Measurements from ENCODE around the gene GDF11.

The GDF11 gene

DNA sequence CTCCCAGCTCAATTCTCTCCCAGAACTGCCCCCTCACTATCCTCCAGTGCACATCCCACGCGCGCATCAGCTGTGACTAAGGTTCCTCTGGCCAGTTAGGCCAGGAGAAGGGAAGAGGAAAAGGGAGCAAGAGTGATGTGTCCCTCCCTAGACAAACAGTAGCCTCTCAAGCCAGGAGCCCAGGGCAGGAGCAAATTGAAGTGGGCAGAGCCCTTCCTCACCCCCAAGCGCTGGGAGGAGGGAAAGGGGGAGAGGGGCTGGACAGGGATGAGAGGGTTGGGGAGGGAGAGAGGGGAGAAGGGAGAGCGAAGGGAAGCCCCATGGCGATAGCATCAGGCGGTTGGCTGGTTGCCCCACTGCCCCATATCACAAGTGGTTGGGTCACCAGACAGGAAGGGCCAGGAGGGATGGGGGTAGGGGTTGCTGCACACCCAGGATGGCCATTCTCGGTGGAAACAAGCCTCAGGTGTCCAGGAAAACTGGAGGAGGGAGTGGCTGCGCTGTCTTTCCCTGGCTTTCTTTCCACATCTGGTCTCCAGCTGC is 15.2 kb upstream of the GDF11 start:
- Mint-ChIP-seq H3K9me3 (no peaks in the 10 kb centered on the region), H3K4me3 (peak overlapping the region; percentile 84 to 89), H3K27ac (peak overlapping the region; percentile 7 to 85), H3K27me3 (no peaks in the 10 kb centered on the region), H3K4me1 (peaks cover 64% of the 10 kb centered on the region)
- ATAC-seq (no peak), DNase-seq (no peak)

- DNase-seq (no peak), ATAC-seq (peak; percentile 10)
- H3K27ac Mint-ChIP-seq: no peak overlapping the region
- H3K27me3 Mint-ChIP-seq: no peaks in the 10 kb centered on the region
- H3K4me3 Mint-ChIP-seq: peak overlapping the region; percentile 89 to 95
- H3K4me1 Mint-ChIP-seq: peaks cover 65% of the 10 kb centered on the region
- no peaks in the 10 kb centered on the region for H3K9me3 Mint-ChIP-seq
These were observed 14.6 kb upstream of the GDF11 start for GRCh38 chr12:55728186-55728938.

- Mint-ChIP-seq H3K4me3 (peak within 1 kb of the TSS; percentile 89 to 95), H3K27ac (peak within 1 kb of the TSS; percentile 83 to 93), H3K27me3 (no peaks in the 10 kb centered on the region), H3K4me1 (peaks cover 65% of the 10 kb centered on the region), H3K9me3 (no peaks in the 10 kb centered on the region)
- DNase-seq (peak; percentile 76 to 87), ATAC-seq (peak; percentile 83)
These were observed 13.7 kb upstream of the GDF11 start, which contains the start of gene CD63 for GRCh38 chr12:55728939-55729818. CD63 (minus strand) TSS chr12:55729009; CDS start chr12:55728341, 668 bp downstream.

DNA sequence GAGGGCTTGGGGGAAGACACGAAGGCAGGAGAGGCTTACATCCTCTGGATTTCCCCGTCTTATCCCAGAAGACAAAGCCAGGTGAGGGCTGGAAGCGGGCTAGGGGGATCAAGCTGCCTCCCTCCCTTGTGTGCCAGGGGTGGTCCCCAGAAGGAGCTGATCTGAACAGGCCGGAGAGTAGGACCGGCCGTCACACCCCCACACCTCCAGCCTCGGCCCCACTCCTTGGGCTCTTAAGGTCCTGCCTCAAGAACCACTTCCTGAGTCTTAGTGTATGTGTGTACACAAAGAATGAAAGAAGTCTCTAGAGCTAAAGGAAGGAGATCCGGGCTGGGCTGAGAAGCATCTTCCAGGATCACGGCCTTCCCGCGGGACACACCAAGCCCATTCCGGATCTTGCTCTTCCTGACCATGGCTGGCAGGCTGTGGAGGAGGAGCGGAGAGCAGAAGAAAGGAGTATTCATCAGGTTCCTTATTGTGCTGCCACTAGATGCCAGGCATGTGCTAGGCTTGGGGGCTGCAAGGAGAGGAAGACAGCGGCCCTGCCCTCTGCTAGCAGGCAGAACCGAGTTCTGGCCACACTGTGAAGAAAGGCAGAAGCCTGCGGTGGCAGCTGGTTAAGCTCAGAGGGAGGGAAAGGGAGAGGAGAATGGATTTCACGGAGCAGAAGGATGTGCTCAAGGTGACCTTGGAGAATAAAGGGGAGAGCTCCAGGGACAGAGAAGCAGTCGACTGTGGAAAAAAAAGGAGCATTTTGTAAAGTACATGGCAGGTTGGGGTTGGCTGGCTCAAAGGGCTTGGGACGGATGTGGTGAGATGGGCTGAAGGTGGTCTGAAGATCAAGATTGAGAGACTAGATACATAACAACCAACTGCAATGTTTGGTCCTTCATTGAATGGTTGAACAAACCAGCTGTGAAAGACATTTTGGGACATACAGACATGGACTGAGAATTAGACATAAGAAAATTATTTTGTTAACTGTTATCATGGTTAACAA is 12.8 kb upstream of the GDF11 start:
- H3K4me1 Mint-ChIP-seq: peaks cover 56% of the 10 kb centered on the region
- peak overlapping the region; percentile 89 to 95 for H3K4me3 Mint-ChIP-seq
- H3K27ac Mint-ChIP-seq: peak overlapping the region; percentile 75 to 93
- H3K9me3 Mint-ChIP-seq: no peaks in the 10 kb centered on the region
- DNase-seq (peak; percentile 43 to 66), ATAC-seq (peak; percentile 71)
- H3K27me3 Mint-ChIP-seq: no peaks in the 10 kb centered on the region

- Mint-ChIP-seq H3K27me3 (no peaks in the 10 kb centered on the region), H3K27ac (no peak overlapping the region), H3K9me3 (no peaks in the 10 kb centered on the region), H3K4me3 (no peak overlapping the region), H3K4me1 (peaks cover 46% of the 10 kb centered on the region)
- DNase-seq: no peak
- no peak for ATAC-seq
These were observed 10.6 kb upstream of the GDF11 start for GRCh38 chr12:55732288-55732687.

GRCh38 chr12:55733021-55733555 is 9.8 kb upstream of the GDF11 start:
- ATAC-seq (no peak), DNase-seq (no peak)
- peak overlapping the region in 1 of 2 donors; percentile 39 for H3K27ac Mint-ChIP-seq
- peaks cover 46% of the 10 kb centered on the region for H3K4me1 Mint-ChIP-seq
- no peak overlapping the region for H3K4me3 Mint-ChIP-seq
- no peaks in the 10 kb centered on the region for H3K27me3 Mint-ChIP-seq
- H3K9me3 Mint-ChIP-seq: no peaks in the 10 kb centered on the region

GRCh38 chr12:55733858-55734257 is 9.1 kb upstream of the GDF11 start:
- peaks cover 50% of the 10 kb centered on the region for H3K4me1 Mint-ChIP-seq

GRCh38 chr12:55734595-55734994 is 8.3 kb upstream of the GDF11 start:
- H3K27ac Mint-ChIP-seq: no peak overlapping the region
- DNase-seq (no peak), ATAC-seq (no peak)
- no peaks in the 10 kb centered on the region for H3K27me3 Mint-ChIP-seq
- no peak overlapping the region for H3K4me3 Mint-ChIP-seq
- H3K9me3 Mint-ChIP-seq: no peaks in the 10 kb centered on the region
- H3K4me1 Mint-ChIP-seq: peaks cover 48% of the 10 kb centered on the region

More at GRCh38 chr12:55733858-55734257, 9.1 kb upstream of the GDF11 start:
- Mint-ChIP-seq H3K27ac (no peak overlapping the region), H3K27me3 (no peaks in the 10 kb centered on the region), H3K9me3 (no peaks in the 10 kb centered on the region), H3K4me3 (no peak overlapping the region)
- DNase-seq (no peak), ATAC-seq (no peak)

DNA sequence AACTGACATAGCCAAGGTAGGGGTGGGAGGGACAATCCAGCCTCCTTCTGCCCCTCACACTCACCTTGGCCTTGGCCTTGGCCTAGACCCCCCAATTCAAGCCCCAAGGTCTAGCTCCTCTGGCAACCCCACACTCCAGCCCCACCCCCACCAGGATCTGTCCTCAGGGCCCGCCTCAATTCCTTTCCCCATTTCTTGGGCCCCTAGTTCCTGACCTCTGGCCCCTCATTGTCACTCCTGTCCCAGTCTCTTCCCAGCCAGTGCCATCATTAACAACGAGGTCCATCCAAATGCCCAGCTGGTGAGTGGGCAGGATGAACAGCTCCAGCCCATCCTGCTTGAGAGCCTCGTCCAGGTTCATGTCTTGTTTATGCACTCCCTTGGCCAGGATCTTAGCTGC is 6.8 kb upstream of the GDF11 start:
- peaks cover 37% of the 10 kb centered on the region for H3K4me1 Mint-ChIP-seq
- H3K9me3 Mint-ChIP-seq: no peaks in the 10 kb centered on the region
- ATAC-seq (no peak), DNase-seq (no peak)
- no peak overlapping the region for H3K27ac Mint-ChIP-seq
- H3K27me3 Mint-ChIP-seq: no peaks in the 10 kb centered on the region
- H3K4me3 Mint-ChIP-seq: no peak overlapping the region

DNA sequence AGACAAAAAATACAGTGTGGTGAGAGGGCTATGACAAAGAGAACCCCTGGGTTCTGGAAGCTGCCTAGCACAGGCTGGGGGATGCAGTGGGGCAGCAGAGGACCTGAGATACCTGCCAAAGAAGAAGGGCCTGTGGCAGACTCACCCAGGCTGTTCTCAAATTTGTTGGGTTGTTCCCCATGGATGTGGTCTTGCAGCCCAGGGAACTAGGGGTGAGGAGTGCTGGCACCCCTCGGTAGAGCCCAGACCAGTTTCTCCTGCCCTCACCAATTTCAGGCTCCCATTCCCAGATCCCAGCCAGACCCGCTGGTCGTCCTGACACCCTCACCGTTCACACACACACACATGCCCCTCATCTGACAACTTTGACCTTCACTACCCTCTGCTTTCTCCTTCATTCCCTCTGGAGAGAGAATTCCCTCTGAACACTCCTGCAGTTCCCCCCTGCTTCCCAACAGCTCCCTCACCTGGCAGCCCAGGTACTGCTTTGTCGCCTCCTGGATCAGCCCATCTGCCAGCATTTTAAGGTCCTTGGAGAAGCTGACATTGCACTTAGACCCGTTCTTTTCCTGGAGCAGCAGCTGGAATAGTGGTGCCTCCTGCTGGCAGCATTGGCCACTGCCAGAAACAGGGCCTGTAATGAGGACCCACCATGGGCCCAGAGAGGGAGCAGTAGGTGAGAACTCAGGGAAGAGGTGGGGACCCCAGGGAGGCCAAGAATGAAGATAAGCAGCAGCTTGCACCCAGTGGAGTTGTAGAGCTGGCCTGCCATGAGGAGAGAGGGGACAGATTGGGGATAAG is 5.9 kb upstream of the GDF11 start:
- peak overlapping the region; percentile 81 to 85 for H3K4me3 Mint-ChIP-seq

DNA sequence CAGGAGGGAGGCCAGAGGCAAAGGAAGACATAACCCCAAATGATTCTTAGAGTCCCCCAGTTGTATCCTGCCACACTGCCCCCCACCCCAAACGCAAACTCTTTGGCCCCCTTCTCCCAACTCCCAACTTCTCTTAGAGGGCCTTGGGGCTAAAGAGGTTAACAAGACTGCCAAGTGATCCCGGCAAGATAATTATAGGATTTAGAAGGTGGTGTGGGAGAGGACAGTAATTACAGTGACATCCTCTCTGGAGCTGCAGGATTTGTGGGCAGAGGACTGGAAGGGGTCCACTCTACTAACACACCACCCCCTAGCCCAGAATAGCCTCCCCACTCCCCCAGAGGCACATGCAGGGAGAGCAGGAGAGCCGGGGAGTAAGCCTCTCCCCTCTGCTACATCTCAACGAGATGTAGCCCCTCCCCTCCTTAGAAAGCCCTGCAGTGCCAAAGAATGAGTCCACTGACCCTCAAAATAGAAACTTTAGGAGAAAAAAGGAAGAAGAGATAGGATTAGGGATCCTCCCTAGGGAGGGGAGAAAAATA is 5.3 kb upstream of the GDF11 start:
- H3K4me3 Mint-ChIP-seq: peak overlapping the region; percentile 81 to 85
- ATAC-seq: peak; percentile 56
- DNase-seq: no peak

More for the DNA sequence above, 5.9 kb upstream of the GDF11 start:
- H3K9me3 Mint-ChIP-seq: no peaks in the 10 kb centered on the region
- peak; percentile 58 for ATAC-seq
- H3K27ac Mint-ChIP-seq: peak overlapping the region in 1 of 2 donors; percentile 54
- no peaks in the 10 kb centered on the region for H3K27me3 Mint-ChIP-seq
- peaks cover 43% of the 10 kb centered on the region for H3K4me1 Mint-ChIP-seq
- DNase-seq: peak; percentile 55 to 71

DNA sequence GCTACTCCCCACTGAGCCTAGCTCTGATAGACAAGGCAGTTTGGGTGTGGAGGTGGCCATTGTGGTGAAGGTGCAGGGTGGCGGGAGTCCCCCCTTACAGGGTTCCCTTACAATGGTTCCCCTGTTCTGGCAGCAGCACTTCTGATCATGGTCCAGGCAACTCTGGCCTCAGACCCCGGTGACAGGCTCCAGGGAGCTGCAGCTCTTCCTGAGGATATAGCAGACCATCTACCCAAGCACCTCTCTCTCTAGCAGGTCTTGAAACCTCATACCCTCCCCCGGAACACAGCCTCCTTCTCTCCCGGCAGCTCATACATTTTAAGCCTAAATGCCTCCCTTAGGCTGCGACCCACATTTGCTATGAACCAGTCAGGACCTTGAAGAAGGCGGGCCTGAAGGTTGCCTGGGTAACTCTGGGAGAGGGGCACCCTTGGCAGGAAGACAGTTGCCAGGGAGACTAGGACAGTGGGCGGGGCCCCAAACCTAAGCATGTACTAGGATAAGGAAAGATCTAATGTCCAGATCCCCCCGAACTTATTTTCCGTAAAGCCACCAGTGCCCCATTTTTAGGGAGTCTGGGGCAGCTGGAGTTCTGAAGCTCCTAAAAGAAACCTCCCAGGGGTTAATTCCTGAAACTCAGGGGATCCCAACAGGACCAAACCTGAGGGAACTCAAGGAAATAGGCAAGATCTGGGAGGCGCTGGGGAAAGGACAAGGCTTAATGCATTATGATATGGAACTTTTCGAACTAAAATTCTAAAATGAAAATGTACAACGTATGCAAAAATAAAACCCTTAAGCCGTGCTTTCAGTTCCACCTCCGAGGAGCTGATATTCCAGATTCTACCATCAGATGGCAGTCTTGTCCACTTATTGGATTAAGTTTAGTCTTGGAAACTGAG is 4.5 kb upstream of the GDF11 start:
- DNase-seq (peak; percentile 79 to 84), ATAC-seq (peak; percentile 90)
- peak overlapping the region; percentile 81 to 85 for H3K4me3 Mint-ChIP-seq
- no peaks in the 10 kb centered on the region for H3K9me3 Mint-ChIP-seq
- no peaks in the 10 kb centered on the region for H3K27me3 Mint-ChIP-seq
- peak overlapping the region; percentile 23 to 56 for H3K27ac Mint-ChIP-seq
- peaks cover 44% of the 10 kb centered on the region for H3K4me1 Mint-ChIP-seq

More for the DNA sequence above, 5.3 kb upstream of the GDF11 start:
- no peaks in the 10 kb centered on the region for H3K9me3 Mint-ChIP-seq
- peak overlapping the region; percentile 55 to 56 for H3K27ac Mint-ChIP-seq
- peaks cover 43% of the 10 kb centered on the region for H3K4me1 Mint-ChIP-seq
- H3K27me3 Mint-ChIP-seq: no peaks in the 10 kb centered on the region

GRCh38 chr12:55739025-55739378 is 3.9 kb upstream of the GDF11 start:
- H3K27ac Mint-ChIP-seq: no peak overlapping the region
- ATAC-seq: no peak
- H3K9me3 Mint-ChIP-seq: no peaks in the 10 kb centered on the region
- DNase-seq: no peak
- peaks cover 46% of the 10 kb centered on the region for H3K4me1 Mint-ChIP-seq
- peak overlapping the region in 1 of 2 donors; percentile 85 for H3K4me3 Mint-ChIP-seq
- no peaks in the 10 kb centered on the region for H3K27me3 Mint-ChIP-seq

Data from stimulated activated naive CD8-positive, alpha-beta T cell treated with anti-CD3 and anti-CD28 coated beads, Interleukin-15, amount 100 ng/mL, for 72 hours (primary cell).